SW 1271 (cell line): ENCODE measurements around the gene COLEC12.
"Not testable (repeated sequence)": the region's sequence is repeated elsewhere in the genome, so short reads cannot be mapped to it uniquely, and the experiment has no call there.

Experiments
- DNase-seq, 2 experiments: peaks; one replicate each; lab custom pipeline; 2025; lab: John Stamatoyannopoulos, UW

Gene COLEC12

DNA sequence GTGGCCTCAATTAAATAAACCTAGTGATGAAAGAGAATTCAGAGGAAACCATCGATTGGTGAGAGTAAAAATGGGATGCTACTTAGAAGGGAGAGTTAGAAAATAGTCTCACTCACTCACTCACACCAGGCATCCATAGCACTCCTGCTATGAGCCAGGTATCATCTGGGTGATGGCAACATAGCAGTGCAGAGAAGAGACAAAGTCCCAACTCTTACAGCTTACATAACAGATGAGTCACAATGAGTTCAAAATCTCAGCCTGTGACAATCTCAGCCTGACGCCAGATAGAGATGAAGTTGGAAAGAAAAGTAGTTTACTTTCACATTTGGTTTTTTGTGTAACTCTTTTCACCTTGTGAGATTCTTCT is 177.3 kb downstream of the COLEC12 start:
- DNase-seq = no peak

DNA sequence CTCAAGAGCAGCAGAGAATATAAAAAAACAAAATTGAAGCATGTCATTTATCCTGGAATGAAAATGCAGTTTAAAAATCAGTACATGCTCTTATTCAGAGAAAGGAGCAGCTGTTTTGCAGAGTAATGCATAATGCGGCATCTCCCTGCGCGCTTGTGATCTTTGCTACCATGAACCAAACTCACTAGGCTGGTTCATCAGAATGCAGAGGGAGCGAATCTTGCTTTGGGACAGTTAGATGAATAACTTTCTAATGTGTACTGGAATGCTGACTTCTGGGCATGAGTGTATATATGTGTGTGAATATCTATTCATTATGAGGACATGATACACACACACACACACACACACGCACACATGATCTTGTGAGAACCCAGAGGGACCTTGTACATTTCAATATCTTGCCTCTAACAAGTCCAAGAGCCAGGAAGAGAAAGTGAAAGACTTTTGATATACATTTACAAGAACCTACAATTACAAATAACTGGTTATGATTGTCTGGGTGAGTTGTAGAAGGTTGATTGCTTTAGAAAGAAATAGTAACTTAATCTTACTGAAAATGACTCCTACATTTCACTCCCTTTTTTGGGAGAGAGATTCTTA is 178.5 kb downstream of the COLEC12 start:
- no peak for DNase-seq

DNA sequence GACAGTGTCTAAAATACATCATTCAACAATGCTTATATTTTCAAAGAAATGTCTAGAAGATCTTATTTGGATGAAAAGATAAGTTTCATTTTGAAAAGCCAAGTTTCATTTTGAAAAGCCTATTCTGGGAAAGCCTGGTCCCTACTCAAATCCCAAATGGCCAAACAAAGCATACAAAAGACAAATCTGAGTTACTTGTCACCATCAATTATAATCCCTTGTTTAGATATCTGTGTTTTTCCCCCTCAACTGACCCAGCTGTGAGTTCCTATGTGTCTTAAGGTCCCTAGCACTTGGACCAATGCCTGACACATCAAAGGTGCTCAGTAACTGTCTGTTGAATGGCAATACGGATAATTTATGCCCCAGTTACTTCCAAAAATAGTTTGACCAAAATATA is 180.3 kb downstream of the COLEC12 start:
- DNase-seq = no peak

DNA sequence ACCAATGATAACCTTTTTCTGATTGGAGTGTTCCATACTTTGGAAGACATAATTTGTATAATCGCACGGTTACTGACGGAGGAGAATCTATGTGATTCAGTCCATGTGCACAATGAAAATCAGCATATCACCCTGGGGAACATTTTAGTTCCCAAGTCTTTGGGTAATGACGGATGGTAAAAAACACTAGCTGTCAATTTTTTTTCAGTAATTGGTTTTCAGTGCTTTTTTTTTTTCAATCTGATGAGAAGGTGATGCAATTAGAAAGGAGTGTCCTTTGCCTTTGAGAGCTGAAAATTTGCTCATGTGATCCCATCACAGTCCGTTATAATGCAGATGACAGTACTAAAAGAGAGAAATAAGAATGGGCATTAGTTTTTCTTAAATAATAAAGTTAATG is 180.8 kb downstream of the COLEC12 start:
- DNase-seq = no peak

DNA sequence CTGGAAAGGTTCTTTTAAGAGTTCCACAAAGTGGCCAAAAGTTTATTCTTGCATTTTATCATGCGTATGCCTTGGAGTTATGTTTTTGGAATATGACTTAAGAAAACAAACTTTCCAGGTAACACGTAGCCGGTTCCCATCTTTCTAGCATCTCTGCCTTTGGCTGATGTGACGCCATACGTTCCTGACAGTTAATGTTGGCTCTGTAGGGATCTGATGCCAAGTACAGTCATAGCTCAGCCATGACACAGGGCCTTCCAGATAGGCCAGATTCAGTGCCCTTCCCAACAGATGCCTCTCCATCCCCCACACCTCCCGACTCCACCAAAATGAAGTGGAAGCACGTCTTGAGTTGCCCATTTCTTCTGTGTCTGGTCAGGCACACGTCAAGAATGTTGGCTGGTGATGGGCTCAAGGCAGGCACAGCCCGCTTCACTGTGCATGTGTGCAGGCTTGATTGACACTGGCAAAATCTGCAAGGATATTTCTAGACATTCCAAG is 181.7 kb downstream of the COLEC12 start:
- no peak for DNase-seq

DNA sequence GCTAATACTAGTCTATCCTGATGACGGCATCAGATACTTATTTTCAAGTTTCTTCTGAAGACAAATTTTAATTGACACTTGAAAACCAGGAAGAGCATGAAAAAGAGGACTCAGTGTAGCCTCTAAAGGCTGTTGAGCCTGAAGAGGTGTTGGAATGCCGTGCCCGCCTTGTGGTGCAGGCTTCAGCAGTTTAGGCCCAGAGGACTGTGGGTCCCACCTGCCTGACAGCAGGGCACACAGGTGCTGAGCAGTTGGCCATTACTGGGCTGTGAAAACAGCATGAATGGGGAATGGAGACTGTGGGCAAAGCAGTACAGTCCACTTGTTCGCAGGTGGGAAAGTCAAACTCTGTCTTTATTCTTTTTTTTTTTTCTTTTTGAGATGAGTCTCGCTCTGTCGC is 182.9 kb downstream of the COLEC12 start:
- DNase-seq = no peak

DNA sequence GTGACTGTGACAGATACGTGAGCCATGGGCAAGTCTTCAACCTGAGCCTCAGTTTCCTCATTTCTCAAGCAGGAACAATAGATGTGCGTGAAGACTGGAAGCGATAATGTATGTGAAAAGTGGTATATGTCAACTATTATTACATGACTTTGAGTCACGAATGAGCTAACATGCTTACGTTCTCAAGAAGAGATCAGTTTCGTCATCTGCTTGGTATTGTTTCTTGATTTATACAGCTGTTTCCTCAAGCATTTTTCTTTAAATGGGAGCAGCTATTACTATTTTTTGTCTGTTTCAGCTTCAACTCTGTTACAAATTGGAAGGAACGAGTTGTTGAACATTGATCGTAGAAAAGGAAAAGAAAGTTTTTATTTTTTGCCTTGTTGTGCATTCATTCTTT is 184.1 kb downstream of the COLEC12 start:
- no peak for DNase-seq

DNA sequence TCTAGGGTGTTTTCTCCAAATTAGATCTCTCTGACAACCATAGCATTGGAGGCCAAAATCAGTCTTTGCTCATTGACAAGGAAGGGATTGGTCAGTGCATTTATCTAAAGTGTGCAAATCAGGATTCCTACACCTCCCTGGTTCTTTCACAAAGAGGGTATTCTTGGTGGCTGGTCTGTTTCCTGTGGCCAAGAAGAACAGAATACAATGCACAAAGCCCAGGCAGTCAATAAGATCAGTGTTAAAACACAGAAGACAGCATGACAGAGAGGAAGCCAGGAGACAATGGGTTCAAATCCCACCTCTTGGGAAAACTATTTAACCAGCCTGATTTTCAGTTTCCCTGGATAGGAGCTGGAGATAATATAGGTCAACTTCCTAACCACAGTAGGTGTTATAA is 186.6 kb downstream of the COLEC12 start:
- DNase-seq = no peak

DNA sequence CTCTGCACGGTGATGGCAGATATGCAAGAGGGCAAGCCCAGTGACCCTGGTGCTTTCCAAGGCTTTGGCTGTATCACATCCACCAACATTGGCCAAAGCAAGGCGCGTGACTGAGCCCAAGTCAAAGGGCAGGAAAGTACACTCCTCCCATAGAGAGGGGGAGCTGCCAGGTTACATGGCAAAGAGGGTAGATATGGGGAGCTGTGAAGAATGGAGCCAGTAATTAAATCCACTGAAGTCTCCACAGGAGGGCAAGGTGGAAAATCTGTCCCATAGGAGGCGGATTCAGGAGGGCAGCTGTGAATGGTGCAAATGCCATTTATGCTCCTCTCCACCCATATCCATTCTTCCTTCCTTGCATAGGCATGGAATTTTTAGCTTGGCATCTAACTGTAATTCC is 188.1 kb downstream of the COLEC12 start:
- no peak for DNase-seq

DNA sequence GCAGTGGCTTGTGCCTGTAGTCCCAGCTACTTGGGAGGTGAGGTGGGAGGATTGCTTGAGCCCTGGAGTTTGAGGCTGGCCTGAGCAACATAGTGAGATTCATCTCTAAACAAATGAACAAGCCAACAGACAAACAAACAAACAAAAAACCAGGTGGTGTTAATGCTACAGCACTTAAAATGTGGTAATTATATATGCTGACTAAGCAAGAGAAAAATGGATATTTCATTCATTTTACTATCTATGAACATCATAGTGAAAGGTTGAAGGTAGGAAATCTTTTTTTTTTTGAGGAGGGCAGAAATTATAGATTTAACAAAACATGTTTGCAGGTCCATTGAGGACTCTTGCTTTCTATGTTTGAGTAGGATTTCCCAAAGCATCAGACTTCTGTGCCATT is 190.5 kb downstream of the COLEC12 start:
- DNase-seq = no peak

DNA sequence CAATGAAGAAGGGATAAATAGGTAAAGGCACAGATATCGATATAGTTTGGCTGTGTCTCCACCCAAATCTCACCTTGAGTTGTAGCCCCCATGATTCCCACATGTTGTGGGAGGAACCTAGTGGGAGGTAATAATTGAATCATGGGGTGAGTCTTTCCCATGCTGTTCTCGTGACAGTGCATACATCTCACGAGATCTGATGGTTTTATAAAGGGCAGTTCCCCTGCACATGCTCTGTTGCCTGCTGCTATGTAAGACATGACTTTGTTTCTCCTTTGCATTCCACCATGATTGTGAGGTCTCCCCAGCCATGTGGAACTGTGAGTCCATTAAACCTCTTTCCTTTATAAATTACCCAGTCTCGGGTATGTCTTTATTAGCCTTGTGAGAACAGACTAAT is 192.4 kb downstream of the COLEC12 start:
- not testable (repeated sequence) for DNase-seq

DNA sequence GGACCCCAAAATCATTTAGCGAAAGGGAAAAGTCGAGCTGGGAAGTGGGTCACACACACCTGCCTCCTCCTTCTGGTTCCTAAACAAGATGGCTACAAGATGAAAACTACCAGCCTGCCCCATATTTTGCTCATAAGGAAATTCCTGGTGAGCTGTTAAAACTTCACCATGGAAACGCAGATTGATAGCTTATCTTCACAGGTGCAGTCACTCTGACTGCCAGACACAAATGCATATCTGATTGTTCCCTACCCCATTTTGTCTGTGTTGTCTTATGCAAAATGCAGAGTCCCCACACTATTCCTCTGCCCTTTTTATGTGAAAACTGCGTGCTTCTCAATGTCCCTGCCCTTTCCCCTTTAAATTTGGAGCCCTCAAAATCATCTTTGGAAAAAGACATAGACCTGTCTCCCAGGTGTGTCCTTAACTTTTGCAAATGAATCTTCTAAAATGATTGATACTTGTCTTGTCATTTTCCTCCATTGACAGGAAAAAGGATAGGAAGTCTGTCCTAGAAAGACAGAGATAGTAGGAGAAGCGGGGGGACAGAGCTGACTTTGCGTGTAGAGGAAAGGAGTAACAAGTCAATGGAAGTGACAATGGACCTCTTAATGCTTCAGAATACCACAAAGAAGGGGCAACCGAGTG is 193.8 kb downstream of the COLEC12 start:
- no peak for DNase-seq

DNA sequence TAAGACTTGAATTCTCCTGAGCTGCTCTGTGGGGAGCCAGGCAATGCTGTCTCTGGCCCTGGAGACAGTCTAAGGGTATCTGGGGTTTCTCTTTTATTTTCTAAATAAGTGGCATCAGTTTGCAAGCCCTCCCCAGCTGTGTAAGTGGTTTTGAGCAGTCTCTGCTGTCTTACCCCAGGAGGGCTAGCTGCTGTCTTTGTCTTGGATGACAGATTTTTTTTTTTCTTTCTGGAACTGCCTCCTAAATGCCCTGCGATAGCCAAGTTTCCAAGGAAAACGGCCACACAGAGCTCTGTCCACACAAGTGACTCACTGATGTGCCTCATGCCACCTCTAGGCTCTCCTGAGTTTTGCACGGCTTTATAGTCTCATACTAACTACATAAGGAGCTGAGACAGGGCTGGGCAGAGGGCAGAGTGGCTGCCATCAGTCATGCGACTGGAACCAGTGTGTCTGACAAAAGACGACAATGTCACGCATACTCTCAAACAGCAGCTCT is 195.4 kb downstream of the COLEC12 start:
- DNase-seq = no peak

DNA sequence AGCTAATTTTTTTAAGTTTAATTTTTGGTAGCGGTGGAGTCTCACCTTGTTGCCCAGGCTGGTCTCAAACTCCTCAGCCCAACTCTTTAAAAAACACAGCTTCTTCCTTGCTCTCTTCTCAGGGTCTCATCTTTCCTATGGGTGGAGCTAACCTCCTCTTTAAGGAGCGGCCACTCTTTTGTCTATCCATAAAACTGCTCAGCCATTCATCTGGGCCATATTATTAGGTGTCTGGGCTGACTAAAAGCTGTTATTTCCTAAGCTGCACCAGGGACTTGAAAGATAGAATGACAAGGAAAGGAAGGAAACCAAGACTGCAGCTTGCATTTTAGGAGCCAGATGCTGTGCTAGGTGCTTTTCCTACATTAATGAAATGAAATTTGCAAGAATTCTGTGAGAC is 196.9 kb downstream of the COLEC12 start:
- DNase-seq = no peak

DNA sequence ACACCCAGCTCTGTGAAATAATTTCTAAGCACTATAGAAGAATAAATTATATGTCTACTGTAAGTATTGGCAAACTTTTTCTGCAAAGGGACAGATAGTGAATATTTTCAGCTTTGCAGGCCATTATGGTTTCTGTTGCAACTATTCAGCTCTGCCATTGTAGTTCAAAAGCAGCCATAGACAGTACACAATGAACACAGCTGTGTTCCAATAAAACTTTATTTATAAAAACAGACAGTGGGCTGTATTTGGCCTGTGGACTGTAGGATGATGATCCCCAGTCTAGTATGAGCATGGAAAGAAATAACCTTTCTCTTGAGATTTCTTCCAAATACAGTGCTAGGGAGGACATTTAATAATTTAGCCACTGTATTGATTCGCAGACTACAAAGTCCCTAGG is 197.5 kb downstream of the COLEC12 start:
- no peak for DNase-seq

DNA sequence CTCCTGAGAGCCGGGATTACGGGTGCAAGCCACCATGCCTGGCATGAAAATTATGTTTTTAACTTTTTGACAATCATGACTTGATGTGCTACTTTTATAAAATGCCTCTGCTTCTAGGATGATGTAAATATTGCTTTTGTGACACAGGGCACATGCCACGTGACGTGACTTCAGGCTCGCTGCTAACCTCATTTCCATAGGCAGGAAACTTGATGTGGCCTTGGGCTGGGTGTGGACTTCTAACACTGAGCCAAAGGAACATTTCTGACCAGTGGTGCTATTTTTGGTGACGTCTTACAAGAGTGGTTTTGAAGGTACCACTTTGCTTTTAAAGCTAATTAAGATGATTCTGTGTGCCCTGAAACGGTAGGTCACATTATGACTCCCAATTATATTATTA is 198.4 kb downstream of the COLEC12 start:
- no peak for DNase-seq

DNA sequence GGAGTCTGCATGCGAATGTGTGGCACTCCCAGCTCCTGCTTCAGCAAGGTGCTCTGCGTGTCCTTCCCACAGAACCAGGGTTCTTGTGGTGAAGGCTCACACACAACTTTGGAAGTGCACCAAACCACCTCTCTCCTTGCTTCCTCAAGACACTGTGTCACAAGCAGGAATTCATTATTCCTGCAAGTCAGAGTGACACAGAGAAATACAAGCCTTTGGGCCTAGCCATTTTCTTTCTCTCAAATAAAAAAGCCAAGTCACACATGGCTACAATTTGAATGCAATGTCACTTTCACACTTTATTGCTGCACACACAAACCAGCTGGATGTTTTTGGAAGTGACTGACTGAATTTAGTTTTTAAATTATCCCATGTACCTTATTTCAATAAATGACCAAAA is 202.6 kb downstream of the COLEC12 start:
- no peak for DNase-seq

DNA sequence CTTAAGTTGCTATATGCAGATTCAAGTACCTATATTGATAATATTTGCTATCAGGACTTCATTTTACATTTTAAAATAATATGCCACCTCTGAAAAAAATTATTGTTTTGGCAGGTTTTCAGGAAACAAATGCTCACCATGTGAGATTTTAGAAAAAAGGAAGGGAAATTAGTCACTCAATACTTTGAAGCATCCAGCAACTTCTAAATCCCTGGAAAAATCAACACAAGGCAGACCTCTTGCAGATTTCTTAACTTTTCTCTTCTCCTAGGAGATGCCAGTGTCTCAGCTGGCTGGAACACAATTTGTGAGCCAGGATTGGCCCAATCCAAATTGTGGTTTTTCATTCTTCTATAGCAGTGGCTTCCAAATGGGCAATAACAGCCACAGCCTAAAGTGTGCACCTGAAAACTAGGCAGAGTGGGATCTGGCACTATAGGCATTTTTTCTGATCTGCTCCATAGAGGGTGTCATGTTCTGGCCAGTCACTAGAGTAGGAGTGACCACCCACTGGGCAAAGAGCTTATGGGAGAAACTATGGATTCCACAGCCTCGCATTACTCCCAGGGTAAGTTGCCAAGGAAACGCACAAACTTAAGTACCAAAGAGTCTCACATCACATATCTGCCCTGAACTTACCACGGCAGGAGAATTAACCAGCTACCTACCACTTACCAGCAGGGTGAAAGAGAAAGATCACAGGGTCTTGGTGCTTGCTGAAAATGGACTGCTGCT is 204.6 kb downstream of the COLEC12 start:
- DNase-seq = no peak

DNA sequence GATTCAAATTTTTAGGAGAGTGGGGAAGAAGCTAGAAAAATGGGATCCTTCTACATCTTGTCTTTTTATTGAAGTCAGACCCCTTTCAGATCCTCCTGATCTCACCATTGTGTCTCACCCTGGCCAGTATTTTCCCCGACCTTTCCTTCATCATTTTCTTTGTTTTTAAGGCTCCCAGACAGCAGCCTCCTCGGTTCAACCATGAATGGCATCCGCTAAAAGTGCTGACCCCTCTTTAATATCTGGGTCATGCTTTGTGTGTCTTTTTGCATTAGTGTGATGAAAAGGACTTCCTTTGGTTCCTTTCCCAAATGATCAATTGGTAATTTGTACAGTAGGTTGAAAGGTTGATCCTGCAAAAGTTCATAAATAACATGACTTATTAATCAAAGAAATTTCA is 205.9 kb downstream of the COLEC12 start:
- no peak for DNase-seq

DNA sequence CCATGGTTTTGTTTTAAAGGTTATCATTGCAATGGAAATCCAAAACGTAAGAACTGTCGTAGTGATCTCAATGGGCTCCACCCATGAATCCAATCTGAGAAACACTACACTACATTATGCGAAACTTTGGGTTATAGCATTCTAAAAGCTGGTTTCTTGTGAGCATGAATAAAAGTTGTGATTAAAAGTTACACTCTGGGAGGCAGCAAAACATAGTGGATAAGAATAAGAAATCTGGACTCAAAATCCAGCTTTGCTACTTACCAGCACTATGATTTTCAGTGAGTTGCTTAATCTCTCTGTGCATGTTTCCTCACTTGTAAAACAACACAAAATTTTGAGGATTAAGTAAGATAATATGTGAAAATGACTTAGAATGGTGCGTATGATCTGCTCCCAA is 207.0 kb downstream of the COLEC12 start:
- DNase-seq = no peak

DNA sequence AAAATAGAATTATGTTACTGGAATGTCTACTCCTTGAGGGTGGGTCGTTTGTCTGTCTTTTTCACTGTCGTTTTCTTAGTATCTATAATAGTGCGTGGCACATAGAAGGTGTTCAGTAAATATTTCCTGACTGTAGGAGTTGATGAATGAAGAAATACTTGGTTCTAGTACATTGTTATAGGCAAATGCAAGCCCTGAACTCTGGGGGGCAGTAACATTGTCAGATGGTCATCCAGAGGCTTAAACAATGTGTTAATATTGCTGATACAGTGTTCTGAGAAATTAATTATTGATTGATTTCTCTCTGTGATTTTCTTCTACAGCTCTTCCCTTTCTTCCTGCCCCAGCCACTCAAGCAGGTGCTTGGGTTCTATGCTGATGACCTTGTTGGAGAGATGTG is 208.2 kb downstream of the COLEC12 start:
- no peak for DNase-seq

DNA sequence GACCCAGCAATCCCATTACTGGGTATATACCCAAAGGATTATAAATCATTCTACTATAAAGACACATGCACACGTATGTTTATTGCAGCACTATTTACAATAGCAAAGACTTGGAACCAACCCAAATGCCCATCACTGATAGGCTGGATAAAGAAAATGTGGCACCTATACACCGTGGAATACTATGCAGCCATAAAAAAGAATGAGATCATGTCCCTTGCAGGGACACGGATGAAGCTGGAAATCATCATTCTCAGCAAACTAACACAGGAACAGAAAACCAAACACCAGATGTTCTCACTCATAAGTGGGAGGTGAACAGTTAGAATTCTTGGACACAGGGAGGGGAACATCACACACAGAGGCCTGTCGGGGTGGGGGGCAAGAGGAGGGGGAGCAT is 210.5 kb downstream of the COLEC12 start:
- not testable (repeated sequence) for DNase-seq

DNA sequence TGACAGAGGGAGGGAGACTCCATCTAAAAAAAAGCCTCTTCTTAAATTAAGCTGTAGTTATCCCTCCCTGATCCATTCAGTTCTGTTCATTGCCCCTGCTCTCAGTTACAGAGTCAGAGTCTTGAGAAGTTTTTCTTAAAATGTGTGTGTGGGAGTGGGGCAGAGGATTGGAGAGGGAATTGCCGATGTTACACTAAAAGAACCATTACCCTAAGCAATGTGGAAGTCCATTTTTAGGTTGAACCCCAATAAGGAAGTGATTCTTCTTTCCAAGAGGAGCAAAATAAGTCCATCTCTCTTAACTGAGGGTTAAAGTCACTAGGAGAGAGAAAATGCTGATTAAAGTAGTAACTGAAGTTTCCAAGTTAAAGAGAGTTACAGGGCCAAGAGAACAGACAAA is 211.5 kb downstream of the COLEC12 start:
- no peak for DNase-seq
